PC-3 (cell line): ENCODE measurements around the gene ROCK2. TPM values are rescaled to one million over a fixed set of nuclear protein-coding genes. Genes with fewer than 3 reads are reported as not detected.

ENCODE experiments used
- ATAC-seq: fragments of 200-7000 bp; cut with Tn5 transposase; 2 replicates; pipeline ENCODE4 v1.9.1; 2020; ENCODE audit warnings: mild to moderate bottlenecking, moderate library complexity
- BruUV-seq: library from RNA; stranded (reverse); fragments of 400-500 nt; replicated peaks from 2 replicates; lab custom pipeline; 2021; lab: Mats Ljungman, UMichigan
- CTCF ChIA-PET: fragments of 300-600 bp; sonication (Branson Sonifier 250); formaldehyde crosslinking; loops from one replicate; lab custom pipeline; 2022; ENCODE audit warnings: antibody characterized with exemption; lab: Charles Lee
- POLR2A ChIA-PET: fragments of 300-600 bp; sonication (Branson Sonifier 250); formaldehyde crosslinking; loops from one replicate; lab custom pipeline; 2022; ENCODE audit warnings: antibody characterized with exemption; ENCODE audit not compliant: unreplicated experiment; lab: Charles Lee
- DNase-seq: peaks from one replicate; pipeline ENCODE4 v3.0.0-alpha.2; 2015
- H2AFZ ChIP-seq: fragments of 300-600 bp; sonication (generic); 2 replicates; pipeline ENCODE4 v1.6.0; 2016; ENCODE audit warnings: antibody characterized with exemption, low read length
- H3F3A ChIP-seq: fragments of 300-600 bp; sonication (generic); one replicate; pipeline ENCODE4 v1.6.0; 2017; ENCODE audit warnings: antibody characterized with exemption, low read length, control low read depth, mild to moderate bottlenecking; ENCODE audit not compliant: unreplicated experiment
- H3K27ac ChIP-seq: fragments of 300-600 bp; sonication (generic); 2 replicates; pipeline ENCODE4 v1.5.1; 2016; ENCODE audit warnings: mild to moderate bottlenecking, low read length
- H3K27me3 ChIP-seq: fragments of 300-600 bp; sonication (generic); 2 replicates; pipeline ENCODE4 v1.6.1; 2016; ENCODE audit warnings: low read length, mixed read lengths
- H3K36me3 ChIP-seq: fragments of 300-600 bp; sonication (generic); 2 replicates; pipeline ENCODE4 v1.6.1; 2016; ENCODE audit warnings: low read depth, mixed run types, low read length, mixed read lengths
- H3K4me1 ChIP-seq: fragments of 300-600 bp; sonication (generic); 2 replicates; pipeline ENCODE4 v1.5.1; 2016; ENCODE audit warnings: low read length; ENCODE audit not compliant: insufficient read depth
- H3K4me2 ChIP-seq: fragments of 300-600 bp; sonication (generic); 2 replicates; pipeline ENCODE4 v1.6.0; 2016; ENCODE audit warnings: low read length
- H3K4me3 ChIP-seq: fragments of 300-600 bp; sonication (generic); 2 replicates; pipeline ENCODE4 v1.5.1; 2016; ENCODE audit warnings: mild to moderate bottlenecking, low read length, mixed read lengths
- H3K79me2 ChIP-seq: fragments of 300-600 bp; sonication (generic); 2 replicates; pipeline ENCODE4 v1.6.1; 2017; ENCODE audit warnings: low read length, mixed read lengths
- H3K9ac ChIP-seq: fragments of 300-600 bp; sonication (generic); 2 replicates; pipeline ENCODE4 v1.6.0; 2016; ENCODE audit warnings: mild to moderate bottlenecking, low read length
- H3K9me2 ChIP-seq: fragments of 300-600 bp; sonication (generic); replicated peaks from 2 replicates; pipeline ENCODE4 v1.6.1; 2016; ENCODE audit warnings: mixed run types, low read length, mixed read lengths
- H3K9me3 ChIP-seq: fragments of 300-600 bp; sonication (generic); 2 replicates; pipeline ENCODE4 v1.6.1; 2016; ENCODE audit warnings: low read length, mixed read lengths
- H4K20me1 ChIP-seq: fragments of 300-600 bp; sonication (generic); 2 replicates; pipeline ENCODE4 v1.6.1; 2016; ENCODE audit warnings: low read length, mixed read lengths
- EZH2 ChIP-seq: fragments of 300-600 bp; sonication (generic); IDR thresholded peaks from one replicate; pipeline ENCODE4 v1.6.1; 2017; ENCODE audit warnings: antibody characterized with exemption, mild to moderate bottlenecking, low read length; ENCODE audit not compliant: unreplicated experiment
- EZH2phosphoT487 ChIP-seq: fragments of 300-600 bp; sonication (generic); IDR thresholded peaks from 2 replicates; pipeline ENCODE4 v1.6.1; 2018; ENCODE audit warnings: mild to moderate bottlenecking, antibody characterized with exemption, low read length, borderline replicate concordance
- intact Hi-C: fragments of 100-400 bp; cut with micrococcal nuclease; formaldehyde crosslinking; loops from 2 replicates; pipeline ENCODE4 v1.9.0; 2023
- total RNA-seq: library from RNA; depleted of rRNA; stranded (reverse); fragments of >200 nt; gene quantifications from 2 replicates; pipeline ENCODE4 v1.2.3, GENCODE V29; 2014
- TF ChIP-seq, protein P1 (sequence below): fragments of 300-600 bp; sonication (generic); conservative IDR thresholded peaks from 2 replicates; pipeline ENCODE4 v1.5.1; 2017; ENCODE audit warnings: antibody characterized with exemption, low read depth, mild to moderate bottlenecking, low read length

The ROCK2 gene
- total RNA-seq, 1 experiment from 2014 or later: 35.3 TPM

DNA sequence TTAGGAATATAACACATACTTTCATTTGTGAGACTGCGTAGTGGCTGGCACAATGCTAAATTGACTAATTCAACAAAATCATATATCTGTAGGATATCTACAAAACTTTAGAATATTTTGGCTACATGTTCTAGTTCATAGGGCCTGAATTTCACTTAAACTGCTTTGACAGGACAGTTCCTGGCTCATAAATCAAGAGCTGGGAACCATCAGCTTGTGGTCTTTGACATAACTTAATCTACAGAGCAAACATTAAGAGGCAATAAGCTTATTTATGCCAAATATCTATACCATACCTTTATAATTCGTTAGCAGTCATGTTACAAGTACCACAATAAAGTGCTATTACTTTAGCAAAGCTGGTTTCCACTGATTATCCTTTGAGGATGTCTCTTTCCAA is 83.5 kb downstream of the ROCK2 start:
- Histone ChIP-seq H3K27me3 (no peaks in the 10 kb centered on the region), H2AFZ (no peak overlapping the region), H3K4me2 (no peak overlapping the region), H3K27ac (no peak overlapping the region), H3K79me2 (peaks cover 25% of the 10 kb centered on the region), H3K9ac (no peak overlapping the region), H3K4me3 (no peak overlapping the region), H3K4me1 (no peaks in the 10 kb centered on the region), H3K9me3 (no peaks in the 10 kb centered on the region), H4K20me1 (no peaks in the 10 kb centered on the region), H3F3A (no peaks in the 10 kb centered on the region), H3K9me2 (no peaks in the 10 kb centered on the region), H3K36me3 (0 out of 2 replicates have a peak, but pooled peaks cover 5% of the 10 kb centered on the region)
- ChIA-PET POLR2A (no interaction called here), CTCF (no interaction called here)
- no peak for DNase-seq
- ATAC-seq: no peak
- BruUV-seq: no TSS peak
- no peak for TF ChIP-seq EZH2
- TF ChIP-seq, protein P1, sequence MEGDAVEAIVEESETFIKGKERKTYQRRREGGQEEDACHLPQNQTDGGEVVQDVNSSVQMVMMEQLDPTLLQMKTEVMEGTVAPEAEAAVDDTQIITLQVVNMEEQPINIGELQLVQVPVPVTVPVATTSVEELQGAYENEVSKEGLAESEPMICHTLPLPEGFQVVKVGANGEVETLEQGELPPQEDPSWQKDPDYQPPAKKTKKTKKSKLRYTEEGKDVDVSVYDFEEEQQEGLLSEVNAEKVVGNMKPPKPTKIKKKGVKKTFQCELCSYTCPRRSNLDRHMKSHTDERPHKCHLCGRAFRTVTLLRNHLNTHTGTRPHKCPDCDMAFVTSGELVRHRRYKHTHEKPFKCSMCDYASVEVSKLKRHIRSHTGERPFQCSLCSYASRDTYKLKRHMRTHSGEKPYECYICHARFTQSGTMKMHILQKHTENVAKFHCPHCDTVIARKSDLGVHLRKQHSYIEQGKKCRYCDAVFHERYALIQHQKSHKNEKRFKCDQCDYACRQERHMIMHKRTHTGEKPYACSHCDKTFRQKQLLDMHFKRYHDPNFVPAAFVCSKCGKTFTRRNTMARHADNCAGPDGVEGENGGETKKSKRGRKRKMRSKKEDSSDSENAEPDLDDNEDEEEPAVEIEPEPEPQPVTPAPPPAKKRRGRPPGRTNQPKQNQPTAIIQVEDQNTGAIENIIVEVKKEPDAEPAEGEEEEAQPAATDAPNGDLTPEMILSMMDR: no peak
- no peak for TF ChIP-seq EZH2phosphoT487
- intact Hi-C loops: no loop called here

DNA sequence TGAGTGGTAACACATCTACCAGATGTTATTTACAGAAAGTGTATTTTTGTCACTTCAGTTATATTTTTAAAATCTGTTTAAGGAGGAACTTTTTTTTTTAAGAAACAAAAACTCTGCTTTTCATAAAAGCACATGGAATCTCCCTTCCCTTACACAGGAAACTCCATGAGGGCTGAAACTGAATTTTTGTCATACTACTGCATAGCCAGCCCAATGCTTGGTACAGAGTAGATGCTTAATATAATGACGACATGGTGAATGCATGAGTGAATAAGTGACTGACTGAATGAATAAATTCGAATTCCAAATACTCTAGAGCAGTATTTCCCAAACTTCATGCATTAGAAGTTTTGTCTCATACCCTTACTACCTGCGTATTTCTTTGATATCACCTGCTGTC is 86.5 kb downstream of the ROCK2 start:
- Histone ChIP-seq H4K20me1 (0 out of 2 replicates have a peak, but pooled peaks cover 4% of the 10 kb centered on the region), H3K4me3 (no peak overlapping the region), H3K79me2 (peaks cover 29% of the 10 kb centered on the region), H3K27ac (no peak overlapping the region), H3K4me2 (no peak overlapping the region), H3K9me3 (no peaks in the 10 kb centered on the region), H3K9ac (no peak overlapping the region), H3K4me1 (peaks cover 6% of the 10 kb centered on the region), H3F3A (no peaks in the 10 kb centered on the region), H3K9me2 (no peaks in the 10 kb centered on the region), H3K36me3 (0 out of 2 replicates have a peak, but pooled peaks cover 2% of the 10 kb centered on the region), H2AFZ (no peak overlapping the region), H3K27me3 (no peaks in the 10 kb centered on the region)
- ATAC-seq (no peak), DNase-seq (no peak)
- POLR2A ChIA-PET: no interaction called here
- intact Hi-C loops: no loop called here
- BruUV-seq: no TSS peak
- no peak for TF ChIP-seq EZH2phosphoT487
- TF ChIP-seq, protein P1: no peak
- no peak for TF ChIP-seq EZH2
- CTCF ChIA-PET: no interaction called here

DNA sequence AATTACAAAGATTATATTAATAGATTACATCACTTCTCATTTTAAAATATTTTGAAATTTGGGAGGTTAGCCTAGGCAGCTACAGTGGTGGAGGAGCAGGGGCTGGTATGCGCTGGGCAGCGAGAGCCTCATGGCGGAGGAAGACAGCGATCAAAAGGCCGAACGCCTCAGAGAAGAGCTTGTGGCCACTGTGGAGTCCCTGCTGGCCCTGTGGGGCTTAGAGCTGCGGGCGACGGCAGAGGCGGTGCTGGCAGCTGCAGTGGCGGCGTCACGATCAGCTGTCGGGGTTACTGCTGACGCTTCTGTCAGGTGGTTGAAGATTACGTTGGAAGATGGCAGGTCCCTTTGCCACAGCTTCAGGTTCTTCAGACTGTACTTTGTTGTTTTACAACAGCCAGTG is 87.4 kb downstream of the ROCK2 start:
- ATAC-seq (no peak), DNase-seq (no peak)
- Histone ChIP-seq H3K9me3 (no peaks in the 10 kb centered on the region), H3K27ac (no peak overlapping the region), H3K4me2 (no peak overlapping the region), H3K9me2 (no peaks in the 10 kb centered on the region), H3K4me1 (peaks cover 6% of the 10 kb centered on the region), H2AFZ (no peak overlapping the region), H3K4me3 (no peak overlapping the region), H3K36me3 (0 out of 2 replicates have a peak, but pooled peaks cover 2% of the 10 kb centered on the region), H3K27me3 (no peaks in the 10 kb centered on the region), H3F3A (no peaks in the 10 kb centered on the region), H3K9ac (no peak overlapping the region), H4K20me1 (0 out of 2 replicates have a peak, but pooled peaks cover 4% of the 10 kb centered on the region), H3K79me2 (peaks cover 34% of the 10 kb centered on the region)
- BruUV-seq: no TSS peak
- CTCF ChIA-PET: no interaction called here
- POLR2A ChIA-PET: no interaction called here
- no peak for TF ChIP-seq EZH2phosphoT487
- TF ChIP-seq, protein P1: no peak
- no peak for TF ChIP-seq EZH2
- intact Hi-C loops: no loop called here
